ENCODE data around the gene SKIDA1. TPM values are rescaled to one million over a fixed set of nuclear protein-coding genes. Genes with fewer than 3 reads are reported as not detected.

Gene SKIDA1
- total RNA-seq: 0.73 and 0.99 TPM in 2 replicates

GRCh38 chr10:21525367-21526187 is at the start of gene SKIDA1:
Gene SKIDA1 (minus strand): TSS chr10:21525682. CDS start chr10:21517822, 7,860 bp downstream.

GRCh38 chr10:21533467-21534279 is 8.2 kb upstream of the SKIDA1 start, which contains the start of gene MLLT10:
Gene MLLT10 (plus strand): TSS chr10:21534232. CDS start chr10:21534645, 413 bp downstream.

Other genes starting within 250 kb of the SKIDA1 start
- gene MLLT10, start 8.6 kb upstream of the SKIDA1 start, total RNA-seq: 52.9 and 53.3 TPM in 2 replicates

Measured in smooth muscle cell of trachea (primary cell).